GM18907 (cell line): ENCODE data around the gene TPSAB1.
"Not testable (repeated sequence)": the region's sequence is repeated elsewhere in the genome, so short reads cannot be mapped to it uniquely, and the experiment has no call there.

Experiments
- ATAC-seq: cut with Tn5 transposase; IDR thresholded peaks from one replicate; pipeline ENCODE4 v1.9.1; 2021; ENCODE audit warnings: mild to moderate bottlenecking, moderate library complexity; ENCODE audit not compliant: unreplicated experiment

The TPSAB1 gene

GRCh38 chr16:1223355-1224214 lies 16.9 kb upstream of the TPSAB1 start:
- no peak for ATAC-seq

GRCh38 chr16:1224558-1224957 lies 15.9 kb upstream of the TPSAB1 start:
- no peak for ATAC-seq

GRCh38 chr16:1225051-1225451 lies 15.5 kb upstream of the TPSAB1 start, which contains the start of gene TPSG1:
Gene TPSG1 (minus strand): TSS chr16:1225268. CDS start chr16:1225252, 16 bp downstream.
- no peak for ATAC-seq

- ATAC-seq: not testable (repeated sequence)
Observed at GRCh38 chr16:1225728-1226311, 14.7 kb upstream of the TPSAB1 start.

- ATAC-seq: not testable (repeated sequence)
Observed at GRCh38 chr16:1226692-1227091, 13.8 kb upstream of the TPSAB1 start.

- not testable (repeated sequence) for ATAC-seq
Observed at GRCh38 chr16:1228227-1228626, 12.3 kb upstream of the TPSAB1 start.

GRCh38 chr16:1229476-1229875 lies 11.0 kb upstream of the TPSAB1 start:
- ATAC-seq: not testable (repeated sequence)

GRCh38 chr16:1230084-1230470 lies 10.4 kb upstream of the TPSAB1 start, which contains the start of gene TPSB2:
Gene TPSB2 (minus strand): TSS chr16:1230184. CDS start chr16:1229951, 233 bp downstream.
- ATAC-seq: not testable (repeated sequence)

- not testable (repeated sequence) for ATAC-seq
Observed at GRCh38 chr16:1230471-1231212, 9.9 kb upstream of the TPSAB1 start.

GRCh38 chr16:1231301-1231700 lies 9.2 kb upstream of the TPSAB1 start:
- not testable (repeated sequence) for ATAC-seq

- ATAC-seq: not testable (repeated sequence)
Observed at GRCh38 chr16:1232049-1232748, 8.3 kb upstream of the TPSAB1 start.

GRCh38 chr16:1236659-1237058 lies 3.8 kb upstream of the TPSAB1 start:
- not testable (repeated sequence) for ATAC-seq

- no peak for ATAC-seq
Observed at GRCh38 chr16:1237990-1238389, 2.5 kb upstream of the TPSAB1 start.

GRCh38 chr16:1238909-1239308 lies 1.6 kb upstream of the TPSAB1 start:
- ATAC-seq: not testable (repeated sequence)

GRCh38 chr16:1239575-1239974 lies 930 bp upstream of the TPSAB1 start:
- not testable (repeated sequence) for ATAC-seq

GRCh38 chr16:1241081-1241480 lies 576 bp downstream of the TPSAB1 start:
- not testable (repeated sequence) for ATAC-seq

- ATAC-seq: not testable (repeated sequence)
Observed at GRCh38 chr16:1243363-1243762, 2.9 kb downstream of the TPSAB1 start.

- ATAC-seq: not testable (repeated sequence)
Observed at GRCh38 chr16:1243907-1244850, 3.7 kb downstream of the TPSAB1 start.

- ATAC-seq: no peak
Observed at GRCh38 chr16:1244881-1245280, 4.4 kb downstream of the TPSAB1 start.
